Measurements from ENCODE around the gene EDNRA.

- no peak for TF ChIP-seq SMC3 (IDR thresholded peaks at IDR 0.05; ENCODE audit: low read depth, low read length)
- no peak for TF ChIP-seq POLR2A (IDR thresholded peaks at IDR 0.05; ENCODE audit: low read depth, low read length)
- TF ChIP-seq CTCF (conservative IDR thresholded peaks at IDR 0.05; ENCODE audit: low read depth, low read length): no peak
- no peak for TF ChIP-seq MAFK (IDR thresholded peaks at IDR 0.05; ENCODE audit: low read depth, low read length)
- TF ChIP-seq ELK1 (IDR thresholded peaks at IDR 0.05; ENCODE audit: borderline replicate concordance, low read depth, low read length): no peak
- no peak for TF ChIP-seq RAD21 (IDR thresholded peaks at IDR 0.05; ENCODE audit: low read length)
- TF ChIP-seq MXI1 (IDR thresholded peaks at IDR 0.05; ENCODE audit: borderline replicate concordance, low read depth, low read length): no peak
- TF ChIP-seq NFE2L2 (IDR thresholded peaks at IDR 0.05; ENCODE audit: low read depth, low read length): no peak
- no peak for TF ChIP-seq RFX5 (IDR thresholded peaks at IDR 0.05; ENCODE audit: low read depth, low read length)
- TF ChIP-seq FOS (IDR thresholded peaks at IDR 0.05; ENCODE audit: low read depth, low read length): no peak
- no peak for TF ChIP-seq USF2 (IDR thresholded peaks at IDR 0.05; ENCODE audit: low read depth, low read length)
- no peak for TF ChIP-seq CEBPB (IDR thresholded peaks at IDR 0.05; ENCODE audit: low read depth, low read length)
Observed at GRCh38 chr4:147586032-147586431, 105.1 kb downstream of the EDNRA start.

Measured in IMR-90 (cell line).